Measurements from ENCODE around the gene ZNF354C.

The ZNF354C gene

DNA sequence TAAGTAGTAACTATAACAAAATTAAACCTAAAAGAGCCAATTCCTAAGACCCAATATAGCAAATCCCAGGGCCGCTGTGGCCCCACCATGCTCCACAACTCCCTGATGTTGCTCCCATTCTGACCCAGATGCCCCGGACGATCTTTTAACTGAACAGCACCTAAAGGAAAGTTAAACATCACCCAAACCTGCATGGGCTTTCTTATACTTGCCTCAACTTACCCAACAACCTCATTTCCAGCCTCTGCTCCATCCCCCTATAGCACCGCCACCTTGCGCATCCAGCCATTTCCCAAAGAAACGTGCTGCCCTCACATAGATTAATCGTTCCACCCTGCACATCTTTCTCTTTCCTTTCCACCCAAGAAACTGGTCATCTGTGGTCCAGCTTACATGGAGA, 54.6 kb downstream of the ZNF354C start:
- DNase-seq: no peak

DNA sequence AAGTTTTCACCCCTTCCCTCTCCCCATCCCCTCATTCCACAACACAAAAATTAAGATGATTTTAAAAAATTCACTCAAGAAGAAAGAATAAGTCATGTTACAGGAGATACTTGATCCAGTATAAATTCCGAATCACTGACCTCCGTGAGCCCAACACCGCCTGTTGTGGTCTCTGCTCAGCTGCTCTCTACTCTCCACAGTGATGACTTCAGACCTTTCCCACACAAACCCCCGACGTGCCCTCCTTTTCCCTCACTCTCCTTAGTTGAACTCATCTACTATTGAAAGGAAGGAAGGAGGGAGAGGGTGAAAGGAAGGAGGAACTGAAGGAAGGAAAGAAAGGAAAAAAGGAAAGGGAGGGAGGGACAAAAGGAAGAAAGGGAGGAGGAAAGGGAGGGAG, 55.1 kb downstream of the ZNF354C start:
- no peak for DNase-seq

- no peak for DNase-seq
Measured at GRCh38 chr5:179115845-179116524, 55.8 kb downstream of the ZNF354C start.

DNA sequence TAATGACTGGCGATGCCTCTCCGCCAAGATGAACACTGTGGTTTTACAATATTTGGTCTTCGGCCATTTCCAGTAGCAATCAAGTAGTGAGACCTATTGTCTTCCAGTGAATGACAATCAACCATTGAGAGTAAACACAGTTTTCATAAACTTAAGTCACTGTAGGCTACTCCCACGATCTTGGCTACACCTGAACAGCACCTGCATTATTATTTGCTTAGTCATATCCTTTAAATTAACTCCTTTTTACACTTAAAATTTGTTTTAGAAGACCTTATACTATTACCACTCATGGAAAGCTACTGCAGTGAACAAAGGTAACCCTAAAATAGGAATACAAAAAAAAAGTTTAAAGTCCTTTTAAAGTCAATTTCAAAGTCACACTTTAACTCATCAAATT, 58.2 kb downstream of the ZNF354C start:
- no peak for DNase-seq

- no peak for DNase-seq
Measured at GRCh38 chr5:179118756-179119414, 58.7 kb downstream of the ZNF354C start.

- no peak for DNase-seq
Measured at GRCh38 chr5:179119415-179120170, 59.4 kb downstream of the ZNF354C start.

DNA sequence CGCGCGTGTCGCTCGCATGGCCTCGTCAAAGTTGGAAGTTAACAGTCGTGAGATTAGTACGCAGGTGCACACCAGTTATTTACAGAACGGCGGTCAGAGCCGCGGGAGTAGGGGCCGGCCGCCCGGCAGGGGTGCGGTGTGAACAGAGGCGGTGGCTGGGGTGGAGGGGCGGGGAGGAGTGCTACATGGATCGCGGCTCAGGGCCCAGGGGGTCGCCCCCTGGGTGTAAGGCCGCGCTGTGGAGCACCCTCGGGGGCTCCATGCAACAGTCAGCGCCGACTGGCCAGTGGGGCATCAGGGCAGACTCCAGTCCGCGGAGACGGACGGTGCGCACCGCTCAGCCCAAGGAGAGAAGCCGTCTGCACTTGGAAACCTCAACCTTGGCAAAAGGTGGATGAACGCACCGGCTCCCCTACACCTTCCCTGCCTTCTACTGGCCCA, 60.3 kb downstream of the ZNF354C start:
- no peak for DNase-seq

GRCh38 chr5:179120951-179121666, 60.9 kb downstream of the ZNF354C start:
- no peak for DNase-seq

- no peak for DNase-seq
Measured at GRCh38 chr5:179121667-179122111, 61.5 kb downstream of the ZNF354C start.

DNA sequence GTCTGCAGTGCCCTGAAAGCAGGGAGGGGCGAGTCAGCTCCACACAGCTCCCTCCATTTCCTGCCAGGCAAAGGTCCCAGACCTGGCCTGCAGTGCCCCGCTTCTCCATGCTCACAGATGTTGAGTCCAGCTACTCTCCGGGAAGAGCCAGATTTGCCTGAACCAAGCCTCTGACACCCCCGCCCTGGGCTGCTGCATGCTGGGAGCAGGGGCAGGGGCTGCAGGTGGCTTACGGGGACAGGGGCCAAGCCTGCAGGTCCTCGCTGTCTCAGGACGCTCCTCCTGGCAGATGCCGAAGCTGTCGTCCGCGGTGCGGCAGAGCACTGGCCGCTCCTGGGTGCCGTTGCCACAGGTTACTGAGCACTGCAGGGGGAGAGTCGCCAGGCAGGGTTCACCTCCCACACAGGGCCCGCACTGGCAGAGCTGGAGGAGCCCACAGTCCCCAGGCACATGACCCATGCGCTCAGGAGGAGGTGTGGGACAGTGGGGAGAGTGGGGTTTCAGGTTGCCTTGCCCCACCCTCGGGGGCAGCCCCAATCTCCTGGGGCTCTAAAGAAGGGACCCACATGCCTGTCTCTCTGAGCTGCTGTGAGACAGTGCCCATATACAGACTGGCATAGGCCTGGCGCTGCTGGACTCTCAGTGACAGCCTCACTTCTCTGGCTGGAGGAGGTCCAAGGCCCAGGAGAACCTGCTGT, 62.4 kb downstream of the ZNF354C start:
- DNase-seq: no peak

DNA sequence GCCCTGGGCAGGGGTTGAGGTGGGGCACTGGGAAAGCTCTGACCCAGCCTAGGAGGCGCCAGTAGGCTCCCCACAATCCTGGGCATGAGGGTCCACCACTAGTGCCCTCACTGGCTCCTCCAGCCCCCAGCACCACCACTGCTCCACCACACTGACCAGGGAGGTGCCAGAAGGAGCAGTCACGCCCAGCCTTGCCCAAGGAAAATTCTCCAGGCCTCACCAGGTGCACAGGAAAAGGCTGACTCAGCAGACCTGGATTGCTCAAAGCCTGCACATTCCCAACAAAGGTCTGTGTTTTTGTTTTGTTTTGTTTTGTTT, 62.9 kb downstream of the ZNF354C start:
- DNase-seq: no peak

DNA sequence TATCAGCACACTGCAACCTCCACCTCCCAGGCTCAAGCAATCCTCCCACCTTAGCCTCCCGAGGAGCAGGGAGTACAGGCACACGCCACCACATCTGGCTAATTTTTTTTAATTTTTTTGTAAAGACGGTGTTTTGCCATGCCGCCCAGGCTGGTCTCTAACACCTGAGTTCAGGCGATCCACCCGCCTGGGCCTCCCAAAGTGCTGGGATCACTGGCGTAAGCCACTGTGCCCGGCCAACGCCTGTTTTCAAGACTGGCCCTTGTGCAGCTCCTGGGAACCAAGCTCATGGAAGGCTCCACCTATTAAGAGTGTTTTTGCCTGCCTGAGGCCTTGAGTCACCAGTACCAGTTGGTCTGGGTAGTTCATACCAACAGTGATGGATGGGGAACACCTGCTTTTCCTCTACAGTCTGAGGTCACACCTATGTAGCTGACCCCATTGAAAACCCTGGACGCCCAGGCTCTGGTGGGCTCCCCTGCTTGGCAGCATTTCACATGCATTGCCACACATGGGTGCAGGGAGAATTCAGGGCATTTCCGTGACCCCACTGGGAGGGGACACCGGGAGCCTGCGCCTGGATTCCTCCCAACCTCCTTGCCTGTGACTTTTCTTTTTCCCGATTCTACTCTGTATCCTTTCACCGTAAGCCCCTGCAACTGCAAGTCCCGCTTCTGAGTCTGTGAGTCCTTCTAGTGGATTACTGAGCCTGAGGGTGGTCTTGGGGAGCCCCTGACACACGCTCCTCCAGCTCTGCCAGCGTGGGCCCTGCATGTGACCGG, 63.5 kb downstream of the ZNF354C start:
- DNase-seq: no peak

- no peak for DNase-seq
Measured at GRCh38 chr5:179124273-179124852, 64.2 kb downstream of the ZNF354C start.

- no peak for DNase-seq
Measured at GRCh38 chr5:179124853-179125788, 64.9 kb downstream of the ZNF354C start.

GRCh38 chr5:179125789-179126505, 65.8 kb downstream of the ZNF354C start:
- no peak for DNase-seq

GRCh38 chr5:179126506-179126991, 66.4 kb downstream of the ZNF354C start:
- DNase-seq: no peak

- no peak for DNase-seq
Measured at GRCh38 chr5:179127136-179128040, 67.2 kb downstream of the ZNF354C start.

GRCh38 chr5:179128041-179128365, 67.8 kb downstream of the ZNF354C start:
- DNase-seq: no peak

GRCh38 chr5:179128976-179129375, 68.8 kb downstream of the ZNF354C start:
- no peak for DNase-seq

All from NCI-H526 (cell line).